ENCODE measurements around the gene MOB2.

Gene MOB2

GRCh38 chr11:1445741-1446445, 40.7 kb downstream of the MOB2 start:
- H2AFZ ChIP-seq (ENCODE audit: low read depth, low read length) = no peak overlapping the region
- no peaks in the 10 kb centered on the region for H3K9me3 ChIP-seq (ENCODE audit: low read length)
- H3K36me3 ChIP-seq (ENCODE audit: insufficient read depth, low read length) = peaks cover 62% of the 10 kb centered on the region
- no peaks in the 10 kb centered on the region for H3K27me3 ChIP-seq (ENCODE audit: insufficient read depth, low read length)
- H3K4me1 ChIP-seq (ENCODE audit: insufficient read depth, low read length) = no peaks in the 10 kb centered on the region
- H3K4me3 ChIP-seq (ENCODE audit: low read length) = no peak overlapping the region

- H3K4me1 ChIP-seq (ENCODE audit: insufficient read depth, low read length) = no peaks in the 10 kb centered on the region
- no peak overlapping the region for H3K4me3 ChIP-seq (ENCODE audit: low read length)
- H3K9me3 ChIP-seq (ENCODE audit: low read length) = no peaks in the 10 kb centered on the region
- H3K27me3 ChIP-seq (ENCODE audit: insufficient read depth, low read length) = no peaks in the 10 kb centered on the region
- no peak overlapping the region for H2AFZ ChIP-seq (ENCODE audit: low read depth, low read length)
- peaks cover 62% of the 10 kb centered on the region for H3K36me3 ChIP-seq (ENCODE audit: insufficient read depth, low read length)
Observed at GRCh38 chr11:1444823-1445422, 41.7 kb downstream of the MOB2 start.

GRCh38 chr11:1444321-1444720, 42.3 kb downstream of the MOB2 start:
- H3K36me3 ChIP-seq (ENCODE audit: insufficient read depth, low read length) = peaks cover 56% of the 10 kb centered on the region
- H3K4me1 ChIP-seq (ENCODE audit: insufficient read depth, low read length) = no peaks in the 10 kb centered on the region
- no peak overlapping the region for H2AFZ ChIP-seq (ENCODE audit: low read depth, low read length)
- no peaks in the 10 kb centered on the region for H3K9me3 ChIP-seq (ENCODE audit: low read length)
- no peak overlapping the region for H3K4me3 ChIP-seq (ENCODE audit: low read length)
- H3K27me3 ChIP-seq (ENCODE audit: insufficient read depth, low read length) = no peaks in the 10 kb centered on the region

- Histone ChIP-seq H3K4me3 (ENCODE audit: low read length) (no peak overlapping the region), H3K4me1 (ENCODE audit: insufficient read depth, low read length) (no peaks in the 10 kb centered on the region), H3K9me3 (ENCODE audit: low read length) (no peaks in the 10 kb centered on the region), H2AFZ (ENCODE audit: low read depth, low read length) (no peak overlapping the region), H3K36me3 (ENCODE audit: insufficient read depth, low read length) (peaks cover 57% of the 10 kb centered on the region), H3K27me3 (ENCODE audit: insufficient read depth, low read length) (no peaks in the 10 kb centered on the region)
Observed at GRCh38 chr11:1443737-1444136, 42.8 kb downstream of the MOB2 start.

GRCh38 chr11:1442807-1443366, 43.7 kb downstream of the MOB2 start:
- H3K4me1 ChIP-seq (ENCODE audit: insufficient read depth, low read length) = no peaks in the 10 kb centered on the region
- no peaks in the 10 kb centered on the region for H3K27me3 ChIP-seq (ENCODE audit: insufficient read depth, low read length)
- H2AFZ ChIP-seq (ENCODE audit: low read depth, low read length) = no peak overlapping the region
- H3K4me3 ChIP-seq (ENCODE audit: low read length) = no peak overlapping the region
- no peaks in the 10 kb centered on the region for H3K9me3 ChIP-seq (ENCODE audit: low read length)
- peaks cover 50% of the 10 kb centered on the region for H3K36me3 ChIP-seq (ENCODE audit: insufficient read depth, low read length)

GRCh38 chr11:1442163-1442562, 44.4 kb downstream of the MOB2 start:
- Histone ChIP-seq H3K4me3 (ENCODE audit: low read length) (no peak overlapping the region), H2AFZ (ENCODE audit: low read depth, low read length) (no peak overlapping the region), H3K4me1 (ENCODE audit: insufficient read depth, low read length) (no peaks in the 10 kb centered on the region), H3K9me3 (ENCODE audit: low read length) (no peaks in the 10 kb centered on the region), H3K36me3 (ENCODE audit: insufficient read depth, low read length) (peaks cover 45% of the 10 kb centered on the region), H3K27me3 (ENCODE audit: insufficient read depth, low read length) (no peaks in the 10 kb centered on the region)

GRCh38 chr11:1440496-1440895, 46.1 kb downstream of the MOB2 start:
- no peaks in the 10 kb centered on the region for H3K9me3 ChIP-seq (ENCODE audit: low read length)
- no peak overlapping the region for H3K4me3 ChIP-seq (ENCODE audit: low read length)
- H3K36me3 ChIP-seq (ENCODE audit: insufficient read depth, low read length) = peaks cover 34% of the 10 kb centered on the region
- H2AFZ ChIP-seq (ENCODE audit: low read depth, low read length) = no peak overlapping the region
- H3K4me1 ChIP-seq (ENCODE audit: insufficient read depth, low read length) = peaks cover 11% of the 10 kb centered on the region
- H3K27me3 ChIP-seq (ENCODE audit: insufficient read depth, low read length) = no peaks in the 10 kb centered on the region

GRCh38 chr11:1440066-1440465, 46.5 kb downstream of the MOB2 start:
- Histone ChIP-seq H3K27me3 (ENCODE audit: insufficient read depth, low read length) (no peaks in the 10 kb centered on the region), H3K4me1 (ENCODE audit: insufficient read depth, low read length) (peaks cover 11% of the 10 kb centered on the region), H3K36me3 (ENCODE audit: insufficient read depth, low read length) (peaks cover 30% of the 10 kb centered on the region), H2AFZ (ENCODE audit: low read depth, low read length) (no peak overlapping the region), H3K4me3 (ENCODE audit: low read length) (no peak overlapping the region), H3K9me3 (ENCODE audit: low read length) (no peaks in the 10 kb centered on the region)

- H3K36me3 ChIP-seq (ENCODE audit: insufficient read depth, low read length) = peaks cover 25% of the 10 kb centered on the region
- H3K27me3 ChIP-seq (ENCODE audit: insufficient read depth, low read length) = no peaks in the 10 kb centered on the region
- no peak overlapping the region for H3K4me3 ChIP-seq (ENCODE audit: low read length)
- H2AFZ ChIP-seq (ENCODE audit: low read depth, low read length) = no peak overlapping the region
- H3K4me1 ChIP-seq (ENCODE audit: insufficient read depth, low read length) = peaks cover 11% of the 10 kb centered on the region
- no peaks in the 10 kb centered on the region for H3K9me3 ChIP-seq (ENCODE audit: low read length)
Observed at GRCh38 chr11:1439341-1439740, 47.2 kb downstream of the MOB2 start.

- H2AFZ ChIP-seq (ENCODE audit: low read depth, low read length) = no peak overlapping the region
- peaks cover 22% of the 10 kb centered on the region for H3K36me3 ChIP-seq (ENCODE audit: insufficient read depth, low read length)
- peaks cover 11% of the 10 kb centered on the region for H3K4me1 ChIP-seq (ENCODE audit: insufficient read depth, low read length)
- no peaks in the 10 kb centered on the region for H3K9me3 ChIP-seq (ENCODE audit: low read length)
- no peak overlapping the region for H3K4me3 ChIP-seq (ENCODE audit: low read length)
- no peaks in the 10 kb centered on the region for H3K27me3 ChIP-seq (ENCODE audit: insufficient read depth, low read length)
Observed at GRCh38 chr11:1438967-1439330, 47.6 kb downstream of the MOB2 start.

- Histone ChIP-seq H3K4me3 (ENCODE audit: low read length) (no peak overlapping the region), H3K27me3 (ENCODE audit: insufficient read depth, low read length) (no peaks in the 10 kb centered on the region), H3K36me3 (ENCODE audit: insufficient read depth, low read length) (peaks cover 17% of the 10 kb centered on the region), H3K9me3 (ENCODE audit: low read length) (no peaks in the 10 kb centered on the region), H3K4me1 (ENCODE audit: insufficient read depth, low read length) (peaks cover 11% of the 10 kb centered on the region), H2AFZ (ENCODE audit: low read depth, low read length) (no peak overlapping the region)
Observed at GRCh38 chr11:1438261-1438966, 48.2 kb downstream of the MOB2 start.

- Histone ChIP-seq H3K4me1 (ENCODE audit: insufficient read depth, low read length) (peaks cover 11% of the 10 kb centered on the region), H3K36me3 (ENCODE audit: insufficient read depth, low read length) (peaks cover 12% of the 10 kb centered on the region), H3K4me3 (ENCODE audit: low read length) (no peak overlapping the region), H3K9me3 (ENCODE audit: low read length) (no peaks in the 10 kb centered on the region), H3K27me3 (ENCODE audit: insufficient read depth, low read length) (no peaks in the 10 kb centered on the region), H2AFZ (ENCODE audit: low read depth, low read length) (no peak overlapping the region)
Observed at GRCh38 chr11:1437500-1437899, 49.1 kb downstream of the MOB2 start.

- no peaks in the 10 kb centered on the region for H3K9me3 ChIP-seq (ENCODE audit: low read length)
- peaks cover 5% of the 10 kb centered on the region for H3K36me3 ChIP-seq (ENCODE audit: insufficient read depth, low read length)
- H3K4me1 ChIP-seq (ENCODE audit: insufficient read depth, low read length) = peaks cover 11% of the 10 kb centered on the region
- H3K4me3 ChIP-seq (ENCODE audit: low read length) = no peak overlapping the region
- no peak overlapping the region for H2AFZ ChIP-seq (ENCODE audit: low read depth, low read length)
- no peaks in the 10 kb centered on the region for H3K27me3 ChIP-seq (ENCODE audit: insufficient read depth, low read length)
Observed at GRCh38 chr11:1436468-1437039, 50.0 kb downstream of the MOB2 start.
